B cell (primary cell): ENCODE results near the gene GNG13. TPM values are rescaled to one million over a fixed set of nuclear protein-coding genes. Genes with fewer than 3 reads are reported as not detected.

Experiments used
- ATAC-seq: fragments of 200-7000 bp; cut with Tn5 transposase; one replicate; pipeline ENCODE4 v1.10.0; 2021; ENCODE audit warnings: low read depth, mild to moderate bottlenecking, moderate number of reproducible peaks, moderate library complexity
- CTCF ChIA-PET: fragments of 350-600 bp; sonication (Branson Sonifier 250); formaldehyde crosslinking; loops from one replicate; lab custom pipeline; 2021; ENCODE audit warnings: antibody characterized with exemption, inconsistent platforms; lab: Charles Lee
- POLR2A ChIA-PET: fragments of 350-600 bp; sonication (Branson Sonifier 250); formaldehyde crosslinking; loops from one replicate; lab custom pipeline; 2021; ENCODE audit warnings: antibody characterized with exemption; lab: Charles Lee
- DNase-seq: peaks from one replicate; pipeline ENCODE4 v3.0.0; 2013
- H2AFZ ChIP-seq: 2 replicates; pipeline ENCODE4 v1.6.1; 2012; ENCODE audit warnings: mild to moderate bottlenecking, low read depth, low read length; ENCODE audit not compliant: insufficient read depth, poor library complexity, severe bottlenecking
- H3K27ac ChIP-seq, 2 donors: 1 replicate in 1 of 2; 2 replicates in 1 of 2; pipeline ENCODE4 v1.5.1; 2012 to 2013; ENCODE audit warnings: low read length in 2 of 2, mild to moderate bottlenecking in 2 of 2, moderate library complexity in 1 of 2
- H3K27me3 ChIP-seq, 4 experiments: fragments of 200-600 bp in 1 of 4; sonication (generic) in 1 of 4; replicated peaks in 1 of 4; 1 replicate in 2 of 4; 2 replicates in 2 of 4; pipeline versions ENCODE4 v1.6.1 to v1.7.0; 2013 to 2016; ENCODE audit warnings: low read length in 3 of 4, mild to moderate bottlenecking in 2 of 4, mixed read lengths in 1 of 4, moderate library complexity in 1 of 4; ENCODE audit not compliant: insufficient read depth in 4 of 4, control insufficient read depth in 3 of 4; ENCODE audit errors: control extremely low read depth in 1 of 4
- H3K36me3 ChIP-seq, 2 experiments: replicated peaks in 1 of 2; 1 replicate in 1 of 2; 2 replicates in 1 of 2; pipeline versions ENCODE4 v1.6.1 to v1.7.1; 2013; ENCODE audit warnings: low read length in 1 of 2; ENCODE audit not compliant: insufficient read depth in 2 of 2, control insufficient read depth in 1 of 2; ENCODE audit errors: control extremely low read depth in 1 of 2, extremely low read depth in 1 of 2
- H3K4me1 ChIP-seq, 2 donors: fragments of 200-600 bp in 1 of 2; sonication (generic) in 1 of 2; 1 replicate in 1 of 2; 2 replicates in 1 of 2; pipeline versions ENCODE4 v1.5.1 to v1.6.1; 2013 to 2017; ENCODE audit warnings: low read length in 2 of 2; ENCODE audit not compliant: control insufficient read depth in 2 of 2, insufficient read depth in 2 of 2
- H3K4me2 ChIP-seq: replicated peaks from 2 replicates; pipeline ENCODE3; 2012; ENCODE audit warnings: mild to moderate bottlenecking, low read depth, low read length; ENCODE audit not compliant: poor library complexity, severe bottlenecking
- H3K4me3 ChIP-seq, 5 experiments: fragments of 200-600 bp in 1 of 5; sonication (generic) in 1 of 5; 1 replicate in 3 of 5; 2 replicates in 2 of 5; pipeline versions ENCODE4 v1.5.1 to v1.7.0; 2011 to 2016; ENCODE audit warnings: low read length in 4 of 5, mild to moderate bottlenecking in 4 of 5, low read depth in 2 of 5, control low read depth in 1 of 5, moderate library complexity in 1 of 5; ENCODE audit not compliant: insufficient read depth in 1 of 5; ENCODE audit errors: control extremely low read depth in 1 of 5, extremely low read depth in 1 of 5
- H3K79me2 ChIP-seq: fragments of 200-600 bp; sonication (generic); one replicate; pipeline ENCODE4 v1.6.0; 2016; ENCODE audit warnings: low read length; ENCODE audit not compliant: control insufficient read depth, insufficient read depth
- H3K9ac ChIP-seq: fragments of 200-600 bp; sonication (generic); 2 replicates; pipeline ENCODE4 v1.6.1; 2017; ENCODE audit warnings: mild to moderate bottlenecking, low read length, moderate library complexity
- H3K9me3 ChIP-seq, 3 donors: one replicate each; pipeline versions ENCODE4 v1.6.1 to v1.7.1; 2013; ENCODE audit warnings: low read length in 2 of 3; ENCODE audit not compliant: control insufficient read depth in 2 of 3, insufficient read depth in 1 of 3; ENCODE audit errors: control extremely low read depth in 1 of 3
- H4K20me1 ChIP-seq: 2 replicates; pipeline ENCODE4 v1.6.0; 2012; ENCODE audit warnings: mild to moderate bottlenecking, low read length; ENCODE audit not compliant: insufficient read depth, control insufficient read depth, poor library complexity, severe bottlenecking
- H3K27ac Mint-ChIP-seq: one replicate; pipeline ENCODE4 v1.8.0; 2021; ENCODE audit warnings: mixed read lengths
- H3K27me3 Mint-ChIP-seq: one replicate; pipeline ENCODE4 v1.8.0; 2021; ENCODE audit warnings: mixed read lengths
- H3K4me1 Mint-ChIP-seq: one replicate; pipeline ENCODE4 v1.8.0; 2021; ENCODE audit warnings: mixed read lengths
- H3K4me3 Mint-ChIP-seq: one replicate; pipeline ENCODE4 v1.8.0; 2021; ENCODE audit warnings: mixed read lengths
- H3K9me3 Mint-ChIP-seq: one replicate; pipeline ENCODE4 v1.8.0; 2022; ENCODE audit warnings: mixed read lengths; ENCODE audit not compliant: insufficient read depth
- CTCF ChIP-seq: fragments of 200-600 bp; IDR thresholded peaks from one replicate; pipeline ENCODE4 v1.8.0; 2022; ENCODE audit warnings: antibody characterized with exemption, mild to moderate bottlenecking
- EZH2 ChIP-seq: IDR thresholded peaks from 2 replicates; pipeline ENCODE4 v1.6.1; 2012; ENCODE audit warnings: borderline replicate concordance, low read depth, mild to moderate bottlenecking, moderate library complexity, low read length; ENCODE audit not compliant: insufficient read depth, poor library complexity, severe bottlenecking
- WGBS: methylation state at CpG from one replicate; pipeline ENCODE4 v1.1.5; 2013; ENCODE audit warnings: missing lambda C conversion rate; ENCODE audit not compliant: insufficient coverage; 5-methylcytosine and 5-hydroxymethylcytosine counted together
- intact Hi-C: fragments of 100-400 bp; cut with micrococcal nuclease; formaldehyde crosslinking; loops from one replicate; pipeline ENCODE4 v1.10.0; 2022
- polyA minus RNA-seq: library from RNA; depleted of rRNA, polyadenylated mRNA; stranded (reverse); fragments of >200 nt; gene quantifications from 2 replicates; pipeline ENCODE4 v1.2.3, GENCODE V29; 2012
- polyA plus RNA-seq: library from polyadenylated mRNA; depleted of rRNA; stranded (reverse); fragments of >200 nt; gene quantifications from 2 replicates; pipeline ENCODE4 v1.2.3, GENCODE V29; 2012
- total RNA-seq, 2 donors: library from RNA; stranded (reverse); fragments of 120-200 nt in 1 of 2; gene quantifications; 1 replicate in 1 of 2; 2 replicates in 1 of 2; pipeline versions ENCODE4 v1.2.3 to v1.2.4, GENCODE V29; 2013 to 2022

The GNG13 gene, protein sequence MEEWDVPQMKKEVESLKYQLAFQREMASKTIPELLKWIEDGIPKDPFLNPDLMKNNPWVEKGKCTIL
- total RNA-seq (not detected in 2 replicates), polyA plus RNA-seq (not detected in 2 replicates), polyA minus RNA-seq (not detected in 2 replicates)
- total RNA-seq (2013): not detected

DNA sequence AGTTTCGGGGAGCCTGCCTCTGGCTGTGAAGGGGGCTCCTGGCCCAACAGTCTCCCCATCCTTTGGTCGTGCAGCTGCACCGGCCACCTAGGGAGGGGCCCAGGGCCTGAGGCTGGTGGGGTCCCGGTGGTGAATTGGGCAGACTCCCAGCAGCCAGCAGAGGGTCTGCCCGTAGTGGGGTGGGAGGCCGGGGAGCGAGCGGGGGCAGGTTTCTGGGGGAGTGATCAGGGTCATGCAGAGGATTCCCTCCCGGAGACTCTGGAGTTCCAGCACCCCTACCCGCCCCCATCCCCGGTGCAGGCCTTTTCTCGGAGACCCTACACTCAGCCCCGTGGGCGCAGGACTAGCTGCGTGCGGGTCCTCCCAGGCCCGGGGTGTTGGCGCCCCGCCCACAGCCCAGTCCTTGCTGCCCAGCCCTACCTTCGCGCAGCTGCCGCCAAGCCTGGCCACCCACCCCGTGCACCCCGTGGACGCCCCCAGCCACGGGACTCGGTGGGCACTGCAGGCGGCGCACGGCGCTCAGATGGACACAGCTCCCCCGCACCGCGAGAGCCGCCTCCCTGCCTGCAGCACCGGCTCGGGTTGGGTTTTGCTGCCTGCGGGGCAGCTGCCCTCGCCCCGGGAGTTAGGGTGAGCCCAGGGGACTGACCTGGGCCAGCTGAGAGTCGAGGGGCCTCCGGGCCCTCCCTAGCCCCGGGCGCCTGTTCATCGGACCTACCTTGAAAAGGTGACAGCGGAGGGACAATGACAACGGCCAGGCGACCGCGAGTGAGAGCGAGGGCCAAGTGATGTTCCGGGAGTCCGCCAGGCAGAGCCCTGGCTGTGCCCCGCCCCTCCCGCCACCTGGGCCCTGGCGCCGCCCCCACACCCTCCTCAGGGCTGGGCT is at the start of gene GNG13:
GNG13 (minus strand) TSS at position 787 of the 886 bp plus-strand sequence. CDS start 1,657 bp downstream, outside the sequence.
- Histone ChIP-seq H3K4me3 (no peak within 1 kb of the TSS), H3K27ac (no peak within 1 kb of the TSS), H3K4me2 (peak within 1 kb of the TSS; percentile 38), H3K9me3 (peaks cover 0 to 10% (median 0%) of the 10 kb centered on the region in 3 donors), H4K20me1 (no peaks in the 10 kb centered on the region), H2AFZ (no peak within 1 kb of the TSS), H3K79me2 (no peaks in the 10 kb centered on the region), H3K27me3 (peaks cover 0 to 46% (median 6%) of the 10 kb centered on the region in 4 experiments), H3K4me1 (peaks cover 4 to 10% of the 10 kb centered on the region in 2 donors), H3K36me3 (no peaks in the 10 kb centered on the region), H3K9ac (no peak within 1 kb of the TSS)
- intact Hi-C loops: no loop called here
- H3K9me3 Mint-ChIP-seq: no peaks in the 10 kb centered on the region
- ATAC-seq: no peak
- ChIA-PET POLR2A (no interaction called here), CTCF (no interaction called here)
- no peaks in the 10 kb centered on the region for H3K4me1 Mint-ChIP-seq
- WGBS: 7% methylated on average over 53 of the region's 57 CpGs
- H3K27ac Mint-ChIP-seq: no peak within 1 kb of the TSS
- no peak within 1 kb of the TSS for H3K4me3 Mint-ChIP-seq
- no peak for TF ChIP-seq CTCF
- H3K27me3 Mint-ChIP-seq: peaks cover 4% of the 10 kb centered on the region
- no peak for DNase-seq

GRCh38 chr16:848510-849253 is 48.1 kb upstream of the GNG13 start:
- no peak overlapping the region for H3K4me2 ChIP-seq
- Mint-ChIP-seq H3K4me1 (no peaks in the 10 kb centered on the region), H3K27ac (no peak overlapping the region), H3K9me3 (no peaks in the 10 kb centered on the region), H3K27me3 (no peaks in the 10 kb centered on the region), H3K4me3 (no peak overlapping the region)
- H3K27me3 ChIP-seq: no peaks in the 10 kb centered on the region
- intact Hi-C loops: no loop called here
- 98% methylated on average over 43 of the region's 44 CpGs for WGBS
- H3K79me2 ChIP-seq: no peaks in the 10 kb centered on the region
- no peak overlapping the region for H3K9ac ChIP-seq
- peaks cover 0 to 42% (median 0%) of the 10 kb centered on the region in 3 donors for H3K9me3 ChIP-seq
- no peak overlapping the region for H2AFZ ChIP-seq
- no peak overlapping the region for H3K4me3 ChIP-seq
- no peaks in the 10 kb centered on the region for H3K36me3 ChIP-seq
- CTCF ChIA-PET: no interaction called here
- no peaks in the 10 kb centered on the region for H3K4me1 ChIP-seq
- no peak for DNase-seq
- no peak overlapping the region for H3K27ac ChIP-seq
- TF ChIP-seq EZH2 (no peak), CTCF (no peak)
- ATAC-seq: no peak
- POLR2A ChIA-PET: no interaction called here
- no peaks in the 10 kb centered on the region for H4K20me1 ChIP-seq
